OCI-LY1 (cell line): ENCODE results near the gene WNT9A.

Source experiments
- H2AFZ ChIP-seq: fragments of 200-600 bp; sonication (generic), shearing (Covaris generic); 2 replicates; pipeline ENCODE4 v1.6.0; 2014; ENCODE audit warnings: antibody characterized with exemption, mild to moderate bottlenecking, low read length
- H3F3A ChIP-seq: fragments of 200-600 bp; sonication (generic), shearing (Covaris generic); 2 replicates; pipeline ENCODE4 v1.6.0; 2014; ENCODE audit warnings: mild to moderate bottlenecking, antibody characterized with exemption, low read length, moderate library complexity; ENCODE audit not compliant: insufficient read depth
- H3K27ac ChIP-seq: fragments of 200-600 bp; sonication (generic); 2 replicates; pipeline ENCODE4 v1.5.1; 2014; ENCODE audit warnings: low read length, mixed run types, mild to moderate bottlenecking, low read depth; ENCODE audit not compliant: poor library complexity, severe bottlenecking
- H3K27me3 ChIP-seq: fragments of 200-600 bp; sonication (generic); 2 replicates; pipeline ENCODE4 v1.6.0; 2014; ENCODE audit warnings: antibody characterized with exemption, mild to moderate bottlenecking, low read length, moderate library complexity; ENCODE audit not compliant: insufficient read depth
- H3K36me3 ChIP-seq: fragments of 200-600 bp; sonication (generic); 2 replicates; pipeline ENCODE4 v1.6.1; 2014; ENCODE audit warnings: mild to moderate bottlenecking, antibody characterized with exemption, low read length, moderate library complexity, mixed read lengths; ENCODE audit not compliant: insufficient read depth
- H3K4me1 ChIP-seq: fragments of 200-600 bp; sonication (generic); 2 replicates; pipeline ENCODE4 v1.5.1; 2014; ENCODE audit warnings: mild to moderate bottlenecking, low read length, moderate library complexity; ENCODE audit not compliant: insufficient read depth, severe bottlenecking
- H3K4me2 ChIP-seq: fragments of 200-600 bp; sonication (generic), shearing (Covaris generic); 2 replicates; pipeline ENCODE4 v1.6.1; 2014; ENCODE audit warnings: low read length
- H3K4me3 ChIP-seq: fragments of 200-600 bp; sonication (generic); 2 replicates; pipeline ENCODE4 v1.5.1; 2014; ENCODE audit warnings: low read length, low read depth, mild to moderate bottlenecking, mixed read lengths; ENCODE audit not compliant: poor library complexity, severe bottlenecking
- H3K79me2 ChIP-seq: fragments of 200-600 bp; shearing (Covaris generic); 2 replicates; pipeline ENCODE4 v1.6.1; 2016; ENCODE audit warnings: mixed run types, low read length, mixed read lengths; ENCODE audit not compliant: insufficient read depth
- H3K9ac ChIP-seq: fragments of 200-600 bp; sonication (generic), shearing (Covaris generic); 2 replicates; pipeline ENCODE4 v1.6.1; 2014; ENCODE audit warnings: mild to moderate bottlenecking, low read length, mixed read lengths
- H3K9me2 ChIP-seq: fragments of 200-600 bp; sonication (generic), shearing (Covaris generic); 2 replicates; pipeline ENCODE4 v1.6.1; 2014; ENCODE audit warnings: low read depth, mild to moderate bottlenecking, low read length, mixed read lengths
- H3K9me3 ChIP-seq: fragments of 200-600 bp; shearing (Covaris generic); 2 replicates; pipeline ENCODE4 v1.6.1; 2014; ENCODE audit warnings: low read length, mixed read lengths
- H4K20me1 ChIP-seq: fragments of 200-600 bp; sonication (generic), shearing (Covaris generic); 2 replicates; pipeline ENCODE4 v1.6.0; 2016; ENCODE audit warnings: mild to moderate bottlenecking, low read length; ENCODE audit not compliant: insufficient read depth
- CTCF ChIP-seq: fragments of 200-600 bp; sonication (generic), shearing (Covaris generic); IDR thresholded peaks from 2 replicates; pipeline ENCODE4 v1.5.1; 2017; ENCODE audit warnings: mild to moderate bottlenecking, antibody characterized with exemption, low read length, moderate library complexity, mixed read lengths
- EZH2 ChIP-seq: fragments of 200-600 bp; sonication (generic), shearing (Covaris generic); IDR thresholded peaks from 2 replicates; pipeline ENCODE4 v1.8.0; 2017; ENCODE audit warnings: borderline replicate concordance, mixed run types, mild to moderate bottlenecking, antibody characterized with exemption, low read length, moderate library complexity, mixed read lengths

Gene WNT9A

GRCh38 chr1:227955808-227956207 lies 8.1 kb upstream of the WNT9A start:
- H4K20me1 ChIP-seq, result no peaks in the 10 kb centered on the region
- no peak for TF ChIP-seq CTCF
- TF ChIP-seq EZH2, result no peak
- H3K79me2 ChIP-seq, result no peaks in the 10 kb centered on the region
- H2AFZ ChIP-seq, result no peak overlapping the region
- H3K27ac ChIP-seq, result no peak overlapping the region
- H3K9me2 ChIP-seq, result no peaks in the 10 kb centered on the region
- no peak overlapping the region for H3K4me3 ChIP-seq
- H3K27me3 ChIP-seq, result peaks cover 14% of the 10 kb centered on the region; the same call in 1 of the 2 replicates
- no peak overlapping the region for H3K9ac ChIP-seq
- H3F3A ChIP-seq, result no peaks in the 10 kb centered on the region
- H3K4me1 ChIP-seq, result no peaks in the 10 kb centered on the region
- no peaks in the 10 kb centered on the region for H3K36me3 ChIP-seq
- H3K9me3 ChIP-seq, result no peaks in the 10 kb centered on the region
- H3K4me2 ChIP-seq, result no peak overlapping the region

GRCh38 chr1:227954163-227954850 lies 6.6 kb upstream of the WNT9A start:
- no peaks in the 10 kb centered on the region for H3F3A ChIP-seq
- H2AFZ ChIP-seq, result no peak overlapping the region
- TF ChIP-seq CTCF, result no peak
- H3K79me2 ChIP-seq, result no peaks in the 10 kb centered on the region
- no peak overlapping the region for H3K27ac ChIP-seq
- H3K4me2 ChIP-seq, result no peak overlapping the region
- no peaks in the 10 kb centered on the region for H3K36me3 ChIP-seq
- H3K4me3 ChIP-seq, result no peak overlapping the region
- no peaks in the 10 kb centered on the region for H3K9me3 ChIP-seq
- H3K27me3 ChIP-seq, result peaks cover 14% of the 10 kb centered on the region; the same call in 1 of the 2 replicates
- H3K4me1 ChIP-seq, result no peaks in the 10 kb centered on the region
- H4K20me1 ChIP-seq, result no peaks in the 10 kb centered on the region
- no peak overlapping the region for H3K9ac ChIP-seq
- no peaks in the 10 kb centered on the region for H3K9me2 ChIP-seq

- no peak for TF ChIP-seq EZH2
- no peak for TF ChIP-seq CTCF
- H3K27ac ChIP-seq, result no peak overlapping the region
- no peak overlapping the region for H3K4me3 ChIP-seq
- H2AFZ ChIP-seq, result no peak overlapping the region
- no peaks in the 10 kb centered on the region for H3F3A ChIP-seq
- H3K79me2 ChIP-seq, result no peaks in the 10 kb centered on the region
- no peak overlapping the region for H3K4me2 ChIP-seq
- H3K36me3 ChIP-seq, result no peaks in the 10 kb centered on the region
- H4K20me1 ChIP-seq, result no peaks in the 10 kb centered on the region
- H3K4me1 ChIP-seq, result no peaks in the 10 kb centered on the region
- no peak overlapping the region for H3K9ac ChIP-seq
- peaks cover 14% of the 10 kb centered on the region; the same call in 1 of the 2 replicates for H3K27me3 ChIP-seq
- H3K9me3 ChIP-seq, result no peaks in the 10 kb centered on the region
- H3K9me2 ChIP-seq, result no peaks in the 10 kb centered on the region
Observed at GRCh38 chr1:227953022-227953412, 5.3 kb upstream of the WNT9A start.
